Fibroblast of lung (primary cell): ENCODE data around the gene SYNM. TPM values are rescaled to one million over a fixed set of nuclear protein-coding genes. Genes with fewer than 3 reads are reported as not detected.
A peak's percentile ranks its signal among the peaks of the same experiment; 100 is the strongest.

ENCODE experiments used
- DNase-seq, 2 donors: peaks; one replicate each; pipeline versions ENCODE4 v3.0.0 to v3.0.0-alpha.2; 2010; ENCODE audit warnings: low read depth in 2 of 2
- H2AFZ ChIP-seq: 2 replicates; pipeline ENCODE4 v1.5.1; 2012; ENCODE audit warnings: low read length, control low read depth, inconsistent platforms
- H3K27ac ChIP-seq: 2 replicates; pipeline ENCODE4 v1.5.1; 2011; ENCODE audit warnings: low read length, control low read depth; ENCODE audit not compliant: insufficient read depth
- H3K27me3 ChIP-seq: 2 replicates; pipeline ENCODE4 v1.5.1; 2011; ENCODE audit warnings: mild to moderate bottlenecking, low read length; ENCODE audit not compliant: control insufficient read depth, insufficient read depth
- H3K36me3 ChIP-seq: 2 replicates; pipeline ENCODE4 v1.5.1; 2011; ENCODE audit warnings: low read length; ENCODE audit not compliant: control insufficient read depth, insufficient read depth
- H3K4me1 ChIP-seq: 2 replicates; pipeline ENCODE4 v1.5.1; 2011; ENCODE audit warnings: low read length; ENCODE audit not compliant: control insufficient read depth, insufficient read depth; ENCODE audit errors: extremely low read depth
- H3K4me2 ChIP-seq: 2 replicates; pipeline ENCODE4 v1.5.1; 2011; ENCODE audit warnings: low read length, control low read depth; ENCODE audit not compliant: insufficient read depth; ENCODE audit errors: extremely low read depth
- H3K4me3 ChIP-seq, 4 experiments: fragments of 200-600 bp in 1 of 4; sonication (generic) in 1 of 4; replicated peaks in 1 of 4; 2 replicates each; pipeline ENCODE4 v1.5.1; 2011 to 2016; ENCODE audit warnings: low read length in 4 of 4, low read depth in 3 of 4, mild to moderate bottlenecking in 3 of 4, control low read depth in 2 of 4, inconsistent platforms in 1 of 4, mixed read lengths in 1 of 4; ENCODE audit not compliant: insufficient read depth in 1 of 4; ENCODE audit errors: control extremely low read depth in 1 of 4
- H3K79me2 ChIP-seq: 2 replicates; pipeline ENCODE4 v1.5.1; 2012; ENCODE audit warnings: mild to moderate bottlenecking, low read length, inconsistent platforms; ENCODE audit not compliant: control insufficient read depth, insufficient read depth
- H3K9ac ChIP-seq: 2 replicates; pipeline ENCODE4 v1.5.1; 2011; ENCODE audit warnings: mild to moderate bottlenecking, low read length, control low read depth; ENCODE audit not compliant: insufficient read depth
- H3K9me3 ChIP-seq: 2 replicates; pipeline ENCODE4 v1.5.1; 2012; ENCODE audit warnings: low read depth, low read length; ENCODE audit not compliant: control insufficient read depth, insufficient read depth
- H4K20me1 ChIP-seq: 2 replicates; pipeline ENCODE4 v1.5.1; 2011; ENCODE audit warnings: low read length; ENCODE audit not compliant: control insufficient read depth, insufficient read depth; ENCODE audit errors: extremely low read depth
- CTCF ChIP-seq, 2 donors: IDR thresholded peaks in 1 of 2; conservative IDR thresholded peaks in 1 of 2; 1 replicate in 1 of 2; 2 replicates in 1 of 2; pipeline ENCODE4 v1.5.1; 2011 to 2012; ENCODE audit warnings: low read length in 2 of 2, control low read depth in 1 of 2, inconsistent platforms in 1 of 2, low read depth in 1 of 2, mild to moderate bottlenecking in 1 of 2
- EZH2 ChIP-seq: IDR thresholded peaks from 2 replicates; pipeline ENCODE4 v1.5.1; 2012; ENCODE audit warnings: low read length, control low read depth, mild to moderate bottlenecking; ENCODE audit errors: missing control alignments
- polyA minus RNA-seq: library from RNA; depleted of rRNA, polyadenylated mRNA; stranded (reverse); fragments of >200 nt; gene quantifications from 2 replicates; pipeline ENCODE4 v1.2.3, GENCODE V29; 2011; ENCODE audit warnings: low replicate concordance
- polyA plus RNA-seq, 2 donors: library from polyadenylated mRNA; depleted of rRNA in 1 of 2; stranded (reverse) in 1 of 2; unstranded in 1 of 2; fragments of >200 nt; gene quantifications; 2 replicates each; pipeline ENCODE4 v1.2.1, GENCODE V29; 2011 to 2012; ENCODE audit warnings: missing spikeins in 1 of 2
- total RNA-seq: library from RNA; depleted of rRNA; stranded (reverse); fragments of >200 nt; gene quantifications from 2 replicates; pipeline ENCODE4 v1.2.1, GENCODE V29; 2014

Gene SYNM, protein sequence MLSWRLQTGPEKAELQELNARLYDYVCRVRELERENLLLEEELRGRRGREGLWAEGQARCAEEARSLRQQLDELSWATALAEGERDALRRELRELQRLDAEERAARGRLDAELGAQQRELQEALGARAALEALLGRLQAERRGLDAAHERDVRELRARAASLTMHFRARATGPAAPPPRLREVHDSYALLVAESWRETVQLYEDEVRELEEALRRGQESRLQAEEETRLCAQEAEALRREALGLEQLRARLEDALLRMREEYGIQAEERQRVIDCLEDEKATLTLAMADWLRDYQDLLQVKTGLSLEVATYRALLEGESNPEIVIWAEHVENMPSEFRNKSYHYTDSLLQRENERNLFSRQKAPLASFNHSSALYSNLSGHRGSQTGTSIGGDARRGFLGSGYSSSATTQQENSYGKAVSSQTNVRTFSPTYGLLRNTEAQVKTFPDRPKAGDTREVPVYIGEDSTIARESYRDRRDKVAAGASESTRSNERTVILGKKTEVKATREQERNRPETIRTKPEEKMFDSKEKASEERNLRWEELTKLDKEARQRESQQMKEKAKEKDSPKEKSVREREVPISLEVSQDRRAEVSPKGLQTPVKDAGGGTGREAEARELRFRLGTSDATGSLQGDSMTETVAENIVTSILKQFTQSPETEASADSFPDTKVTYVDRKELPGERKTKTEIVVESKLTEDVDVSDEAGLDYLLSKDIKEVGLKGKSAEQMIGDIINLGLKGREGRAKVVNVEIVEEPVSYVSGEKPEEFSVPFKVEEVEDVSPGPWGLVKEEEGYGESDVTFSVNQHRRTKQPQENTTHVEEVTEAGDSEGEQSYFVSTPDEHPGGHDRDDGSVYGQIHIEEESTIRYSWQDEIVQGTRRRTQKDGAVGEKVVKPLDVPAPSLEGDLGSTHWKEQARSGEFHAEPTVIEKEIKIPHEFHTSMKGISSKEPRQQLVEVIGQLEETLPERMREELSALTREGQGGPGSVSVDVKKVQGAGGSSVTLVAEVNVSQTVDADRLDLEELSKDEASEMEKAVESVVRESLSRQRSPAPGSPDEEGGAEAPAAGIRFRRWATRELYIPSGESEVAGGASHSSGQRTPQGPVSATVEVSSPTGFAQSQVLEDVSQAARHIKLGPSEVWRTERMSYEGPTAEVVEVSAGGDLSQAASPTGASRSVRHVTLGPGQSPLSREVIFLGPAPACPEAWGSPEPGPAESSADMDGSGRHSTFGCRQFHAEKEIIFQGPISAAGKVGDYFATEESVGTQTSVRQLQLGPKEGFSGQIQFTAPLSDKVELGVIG (N-terminal part only)
- 4.4 and 8.6 TPM in 2 replicates for total RNA-seq
- polyA plus RNA-seq = 1.8 and 4.3 TPM in 2 replicates
- 3.9 and 8.0 TPM in 2 replicates for polyA plus RNA-seq (2012)
- 4.8 and 8.4 TPM in 2 replicates for polyA minus RNA-seq

- peak in 1 of 2 donors; percentile 41 for TF ChIP-seq CTCF (conservative IDR thresholded peaks at IDR 0.05 in 1 of 2, IDR thresholded peaks at IDR 0.05 in 1 of 2; ENCODE audit: low read depth in 1 of 2, low read length in 2 of 2)
- no peak for TF ChIP-seq EZH2
- Histone ChIP-seq H2AFZ (peak within 1 kb of the TSS; percentile 74), H3K4me3 (peak within 1 kb of the TSS; percentile 53 to 60 (median 56)), H3K9ac (peak within 1 kb of the TSS; percentile 67), H3K36me3 (no peaks in the 10 kb centered on the region), H3K9me3 (no peaks in the 10 kb centered on the region), H3K4me1 (no peaks in the 10 kb centered on the region), H4K20me1 (no peaks in the 10 kb centered on the region), H3K27me3 (peaks cover 3% of the 10 kb centered on the region), H3K27ac (peak within 1 kb of the TSS; percentile 71), H3K4me2 (peak within 1 kb of the TSS; percentile 75), H3K79me2 (no peaks in the 10 kb centered on the region)
- DNase-seq = peak; percentile 63 to 78
Observed at GRCh38 chr15:99104788-99105513, at the start of gene SYNM. Gene SYNM (plus strand): TSS chr15:99105080. CDS start chr15:99105200, 120 bp downstream.

DNA sequence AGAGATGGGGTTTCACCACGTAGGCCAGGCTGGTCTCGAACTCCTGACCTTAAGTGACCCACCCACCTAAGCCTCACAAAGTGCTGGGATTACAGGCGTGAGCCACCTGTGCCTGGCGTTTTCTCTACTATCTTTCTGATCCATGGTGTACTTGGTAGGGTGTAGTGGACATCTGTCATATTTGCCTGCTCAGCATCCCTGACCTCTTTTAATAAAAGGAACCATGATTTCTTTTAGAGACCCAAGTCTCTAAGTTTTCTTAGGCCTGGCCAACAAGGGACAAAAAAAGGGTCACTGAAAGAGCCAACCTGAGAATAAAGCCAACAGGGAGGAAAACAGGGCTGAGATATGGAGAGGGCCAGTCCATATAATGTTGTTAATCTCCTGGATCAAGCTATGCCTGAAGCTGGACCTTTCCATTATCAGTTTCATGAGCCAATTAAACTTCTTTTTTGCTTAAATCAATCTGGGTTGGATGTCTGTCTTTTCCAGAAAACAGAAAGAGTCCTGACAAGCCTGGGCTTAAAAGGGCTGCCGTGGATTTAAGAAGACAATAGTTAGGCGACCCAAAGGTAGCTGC lies 49.2 kb upstream of the SYNM start:
- TF ChIP-seq CTCF (conservative IDR thresholded peaks at IDR 0.05 in 1 of 2, IDR thresholded peaks at IDR 0.05 in 1 of 2; ENCODE audit: low read depth in 1 of 2, low read length in 2 of 2) (no peak), EZH2 (no peak)
- Histone ChIP-seq H3K4me1 (peaks cover 4% of the 10 kb centered on the region), H3K9ac (no peak overlapping the region), H3K4me3 (no peak overlapping the region), H2AFZ (no peak overlapping the region), H3K36me3 (no peaks in the 10 kb centered on the region), H3K4me2 (no peak overlapping the region), H3K79me2 (no peaks in the 10 kb centered on the region), H3K27me3 (no peaks in the 10 kb centered on the region), H3K9me3 (no peaks in the 10 kb centered on the region), H4K20me1 (no peaks in the 10 kb centered on the region), H3K27ac (no peak overlapping the region)
- no peak for DNase-seq
